Activated CD4-positive, alpha-beta T cell treated with anti-CD3 and anti-CD28 coated beads, Interleukin-2, amount 50 U/mL, for 1 hour (primary cell): ENCODE measurements around the gene CAMK4.
"Not testable (repeated sequence)": the region's sequence is repeated elsewhere in the genome, so short reads cannot be mapped to it uniquely, and the experiment has no call there.

Experiments used
- DNase-seq: peaks from one replicate; pipeline ENCODE4 v3.0.0-alpha.2; 2020

Gene CAMK4

DNA sequence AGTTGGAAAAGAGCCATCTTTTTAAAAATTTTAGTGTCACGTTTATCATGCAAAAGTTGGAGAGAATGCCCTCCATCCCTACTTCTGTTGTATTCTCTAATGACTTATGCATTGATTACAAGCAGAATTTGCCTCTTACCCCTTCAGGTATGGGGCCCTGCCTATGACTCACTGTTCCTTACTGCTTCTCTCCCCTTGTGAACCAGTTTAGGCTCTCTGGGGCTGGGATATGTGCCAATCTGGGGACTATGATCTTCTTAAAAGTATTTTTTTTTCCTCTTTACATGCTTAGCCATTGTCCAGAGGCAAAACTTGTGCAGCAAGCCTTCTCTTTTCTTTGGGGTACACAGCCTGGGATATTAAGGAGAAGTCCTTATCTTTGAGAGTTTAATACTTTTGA, 37.4 kb downstream of the CAMK4 start:
- DNase-seq = no peak

DNA sequence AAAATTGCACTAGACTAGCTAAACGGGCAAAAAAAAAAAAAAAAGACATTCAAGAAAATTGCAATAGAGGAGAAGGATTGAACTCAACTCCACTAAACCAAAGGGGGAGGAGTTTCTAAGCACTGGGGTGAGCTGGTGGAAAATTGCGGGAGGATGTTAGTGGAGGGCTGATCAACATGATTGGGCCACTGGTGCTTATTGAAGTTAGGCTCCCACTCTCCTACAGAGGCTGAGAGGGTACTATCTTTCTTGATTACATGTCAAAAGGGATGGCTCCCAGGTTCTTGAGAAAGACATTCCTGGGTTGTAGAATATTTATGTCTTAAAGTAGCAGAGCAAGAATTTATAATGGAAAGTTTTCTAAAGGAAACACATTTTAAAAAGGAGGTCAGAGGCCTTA, 38.0 kb downstream of the CAMK4 start:
- DNase-seq = no peak

DNA sequence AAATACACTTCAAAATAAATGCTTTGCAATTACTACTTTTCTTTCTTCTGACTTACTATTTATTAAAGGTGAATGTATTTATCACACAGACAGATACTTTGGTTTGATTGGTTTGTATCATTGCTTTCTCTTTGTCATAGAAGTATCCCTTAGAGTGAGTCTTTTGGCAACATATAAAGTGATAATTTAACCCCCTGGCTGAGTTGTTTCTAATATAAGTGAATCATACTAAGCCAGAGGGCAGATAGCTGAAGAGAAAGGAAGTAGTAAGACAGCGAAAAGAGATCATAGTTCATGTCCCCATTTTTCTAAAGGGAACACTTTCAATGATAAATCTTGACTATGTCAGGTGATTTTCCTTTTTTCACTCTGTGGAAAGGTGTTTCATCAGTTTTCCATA, 38.6 kb downstream of the CAMK4 start:
- DNase-seq = no peak

DNA sequence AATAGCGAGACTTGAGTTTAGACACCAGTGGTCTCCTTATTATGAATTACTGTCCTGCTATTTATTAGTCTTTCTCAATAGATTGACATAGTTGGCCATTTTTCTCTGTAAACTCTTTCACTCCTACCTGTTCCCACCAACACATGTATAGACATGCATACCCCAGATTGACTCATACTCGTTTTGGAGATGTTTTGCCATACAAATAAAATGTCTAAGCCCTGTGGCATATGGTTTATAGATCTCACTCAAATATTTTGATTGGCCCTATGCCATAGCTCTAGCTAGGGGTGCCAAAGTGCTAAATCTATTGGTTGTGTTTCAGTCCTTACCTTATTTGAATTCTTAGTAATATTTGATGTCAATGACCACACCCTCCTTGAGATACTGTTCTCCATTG, 42.3 kb downstream of the CAMK4 start:
- DNase-seq = no peak

DNA sequence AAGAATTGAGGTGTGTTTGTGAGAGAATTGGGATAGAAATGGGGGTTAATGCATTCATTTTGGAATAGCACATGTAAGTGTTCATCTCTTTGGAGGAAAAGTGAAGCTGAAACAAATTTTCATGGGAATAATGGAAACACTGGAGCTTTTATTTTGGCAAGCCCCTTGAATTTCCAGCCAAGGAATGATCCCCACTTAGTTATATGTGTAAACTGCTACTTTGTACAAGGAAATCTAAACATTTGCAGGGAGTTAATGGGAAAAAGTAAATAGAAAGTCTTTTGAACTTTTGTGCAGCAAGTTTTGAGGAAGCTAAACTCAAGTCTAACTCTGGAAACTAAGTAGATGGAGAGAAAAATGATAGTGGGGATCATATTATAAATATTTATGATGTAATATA, 44.1 kb downstream of the CAMK4 start:
- no peak for DNase-seq

DNA sequence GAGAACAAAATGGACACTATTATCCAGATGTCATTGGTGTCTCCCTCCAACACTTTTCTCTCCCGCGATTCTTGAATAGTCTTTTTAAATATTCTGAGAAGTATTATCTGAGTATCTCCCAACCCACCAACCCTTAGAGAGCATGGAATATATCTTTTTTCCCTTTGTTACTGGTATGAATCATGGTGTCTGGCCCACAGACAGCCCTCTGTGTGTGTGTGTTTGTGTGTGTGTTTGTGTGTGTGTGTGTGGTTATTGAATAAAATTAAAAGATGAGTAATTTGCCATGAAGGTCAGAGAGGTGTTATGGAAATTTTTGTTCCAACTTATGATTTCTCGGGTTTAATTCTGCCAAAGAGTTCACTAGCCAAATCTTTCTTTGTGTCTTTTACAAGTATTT, 47.7 kb downstream of the CAMK4 start:
- DNase-seq = no peak

DNA sequence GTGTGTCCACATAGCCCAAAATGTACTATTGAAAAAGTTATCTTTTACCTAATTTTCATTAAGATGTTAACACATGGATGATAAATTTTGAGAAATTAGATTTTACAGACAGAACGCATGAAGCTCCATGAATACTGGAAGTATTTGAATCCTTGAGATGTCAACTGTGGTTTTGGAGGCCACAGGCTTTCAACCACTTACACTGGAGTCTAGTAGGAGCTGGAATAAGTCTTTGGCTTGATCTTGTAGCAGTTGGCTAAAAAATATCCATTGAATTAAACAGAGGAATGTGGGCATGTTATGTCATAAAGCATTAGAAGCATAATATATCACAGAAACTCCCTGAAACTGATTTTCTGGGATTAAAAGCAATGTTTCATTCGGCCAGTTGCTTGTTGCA, 52.9 kb downstream of the CAMK4 start:
- DNase-seq = no peak

DNA sequence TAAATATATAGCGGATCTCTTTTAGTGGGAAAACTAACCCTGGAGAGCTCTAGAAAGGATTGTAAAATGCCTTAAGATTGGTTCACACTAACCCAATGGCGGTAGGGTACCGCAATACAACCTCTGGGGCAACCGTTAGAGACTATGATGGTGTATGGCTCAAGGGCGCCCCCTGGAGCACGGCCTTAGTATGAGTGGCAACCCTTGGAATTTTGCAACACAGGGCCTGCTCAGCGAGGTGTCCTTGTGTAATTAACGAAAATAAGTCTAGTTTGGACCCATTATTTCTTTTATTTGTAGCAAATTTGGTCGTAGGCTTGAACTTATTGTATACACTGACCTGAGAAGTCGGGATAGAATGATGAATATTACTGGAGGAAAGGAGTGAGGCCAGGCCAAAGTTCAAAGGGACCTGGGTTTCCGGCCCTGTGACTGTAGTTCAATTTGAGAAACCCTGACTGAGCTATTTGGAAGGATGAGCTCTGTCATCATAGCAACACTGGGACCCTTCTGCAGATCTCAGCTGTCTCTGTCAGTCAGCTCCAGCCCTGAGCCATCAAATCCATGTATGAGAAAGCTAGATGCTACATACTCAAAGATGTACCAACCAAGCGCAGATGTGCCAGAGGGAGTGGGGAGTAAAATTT, 54.8 kb downstream of the CAMK4 start:
- DNase-seq = peak; percentile 93

DNA sequence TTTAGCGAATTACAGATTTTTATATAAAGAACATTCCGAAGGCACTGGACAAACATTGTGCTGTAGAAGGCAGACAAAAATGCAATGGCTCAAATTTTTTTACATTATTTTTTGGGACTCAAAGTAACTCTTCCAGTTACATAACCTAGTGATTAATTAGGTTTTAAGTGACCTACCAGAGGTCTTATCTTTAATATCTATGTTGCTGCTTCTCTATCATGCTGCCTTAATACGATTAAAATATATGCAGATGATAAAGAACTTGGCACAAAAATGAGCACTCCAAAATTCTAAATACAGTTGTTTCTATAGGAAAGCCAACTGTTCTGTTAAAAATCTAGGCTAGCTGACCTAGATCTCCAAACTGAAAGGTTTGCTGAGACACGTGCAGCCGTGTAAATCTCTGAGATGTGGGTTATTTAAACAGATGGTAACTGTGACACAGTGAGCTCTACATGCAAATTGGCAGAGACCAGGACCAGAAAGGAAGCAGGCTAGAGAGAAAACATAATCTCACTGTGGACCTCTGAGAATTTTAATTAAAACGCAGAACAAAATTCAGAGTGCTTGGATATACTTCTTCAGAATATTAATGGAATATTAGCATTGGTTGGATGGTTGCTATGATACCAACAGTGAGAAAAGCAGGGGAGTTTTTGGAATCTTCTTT, 56.2 kb downstream of the CAMK4 start:
- DNase-seq = no peak

DNA sequence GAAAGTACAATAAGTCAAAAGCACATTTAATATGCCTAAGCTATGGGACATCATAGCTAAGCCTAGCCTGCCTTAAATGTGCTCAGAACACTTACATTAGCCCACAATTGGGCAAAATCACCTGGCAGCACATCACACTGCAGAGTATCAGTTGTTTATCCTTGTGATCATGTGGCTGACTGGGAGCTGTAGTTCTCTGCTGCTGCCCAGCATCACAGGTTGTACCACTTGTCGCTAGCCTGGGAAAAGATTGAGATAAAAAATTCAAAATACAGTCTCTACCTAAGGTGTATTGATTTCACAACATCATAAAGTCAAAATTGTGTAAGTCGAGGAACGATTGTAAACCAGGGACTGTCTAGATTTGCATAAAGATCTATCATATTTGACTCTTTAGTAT, 58.6 kb downstream of the CAMK4 start:
- DNase-seq = no peak

DNA sequence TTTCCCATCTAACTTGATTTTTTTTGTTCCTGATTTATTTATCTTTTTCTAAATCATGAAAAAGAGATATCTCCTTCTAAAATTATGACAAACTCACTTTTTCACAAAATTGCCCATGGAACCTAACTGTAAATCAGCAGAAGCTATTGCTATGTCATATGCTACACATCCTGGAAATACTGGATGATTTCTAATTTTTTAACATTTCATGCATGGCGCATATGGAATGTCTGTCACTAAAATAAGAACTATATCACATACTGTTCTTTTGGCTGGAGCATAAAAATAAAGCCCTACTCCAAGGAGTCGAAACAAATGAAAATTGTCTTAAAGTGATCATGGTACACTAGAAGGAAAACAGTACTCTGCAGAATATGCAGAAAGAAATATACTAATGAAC, 60.6 kb downstream of the CAMK4 start:
- DNase-seq = no peak

DNA sequence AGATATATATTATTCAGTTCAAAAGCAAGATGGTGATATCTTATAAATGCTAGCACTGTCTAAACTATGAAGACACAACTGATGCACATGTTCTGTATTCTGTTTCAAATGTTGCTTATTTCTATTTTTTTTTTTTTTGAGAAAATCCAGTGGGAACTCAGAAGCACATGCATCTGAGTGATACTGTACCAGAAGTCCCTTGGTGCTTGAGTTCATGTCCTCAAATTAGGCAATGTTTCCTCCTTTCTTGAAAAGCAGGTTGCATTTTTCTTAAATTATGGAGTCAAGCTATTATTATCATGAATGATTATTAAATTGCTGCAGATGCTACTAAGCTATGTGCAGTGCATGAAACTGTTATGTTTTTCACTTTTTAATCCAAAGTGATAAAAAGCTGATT, 70.4 kb downstream of the CAMK4 start:
- no peak for DNase-seq

DNA sequence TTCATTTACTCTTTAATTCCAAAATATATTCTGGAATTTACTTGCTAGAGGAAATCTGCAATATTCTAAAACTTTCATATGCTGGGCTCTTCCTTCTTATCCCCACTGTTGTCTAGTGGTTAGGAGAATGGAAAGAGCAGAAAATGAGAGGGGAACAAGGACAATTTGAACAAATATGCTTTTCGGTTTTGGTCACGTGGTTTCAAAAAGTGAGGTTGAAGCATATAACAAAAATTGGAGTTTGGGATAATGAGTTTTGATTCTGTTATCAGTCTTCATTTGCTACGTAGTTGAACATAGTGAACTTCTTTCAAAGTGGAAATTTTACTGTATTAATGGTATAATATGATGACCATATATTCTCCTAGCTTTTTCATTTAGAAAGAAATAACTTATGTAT, 71.5 kb downstream of the CAMK4 start:
- DNase-seq = no peak

DNA sequence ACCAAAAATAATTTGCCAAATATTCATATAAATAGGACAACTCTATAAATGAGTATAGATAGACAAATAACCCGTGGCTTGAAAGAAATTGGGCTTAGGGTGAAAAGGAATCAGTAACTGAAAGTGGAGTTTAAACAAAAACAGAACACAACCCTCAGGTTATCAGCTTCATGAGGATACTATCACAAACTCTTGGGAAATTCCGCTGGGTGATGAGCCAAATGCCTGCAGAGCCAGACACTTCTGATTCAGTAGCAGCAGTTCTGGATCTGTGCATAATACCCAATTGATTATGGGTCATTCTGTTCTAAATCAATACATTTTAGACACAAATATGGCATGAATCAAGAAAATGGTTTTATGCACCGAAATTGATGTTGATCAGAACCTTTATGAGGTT, 72.4 kb downstream of the CAMK4 start:
- no peak for DNase-seq

DNA sequence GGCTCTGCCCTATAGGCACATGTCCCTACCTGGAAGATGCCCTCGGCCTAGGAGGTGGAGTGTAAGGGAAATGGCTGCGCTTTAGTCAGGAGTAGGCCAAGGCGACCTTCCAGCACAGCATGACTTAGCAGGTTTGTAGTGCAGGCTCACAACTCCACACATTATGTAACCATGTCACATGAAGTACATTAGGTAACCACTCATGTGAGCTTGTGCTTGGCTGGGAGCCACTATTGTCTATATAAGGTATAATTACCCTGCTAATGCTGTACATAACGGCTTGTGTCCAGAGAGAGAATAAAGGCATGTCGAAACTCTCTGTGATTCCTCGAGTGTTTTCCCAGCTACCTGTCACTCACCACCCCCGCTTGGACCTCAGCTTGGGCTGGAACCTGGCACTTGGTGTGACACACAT, 74.9 kb downstream of the CAMK4 start:
- no peak for DNase-seq

DNA sequence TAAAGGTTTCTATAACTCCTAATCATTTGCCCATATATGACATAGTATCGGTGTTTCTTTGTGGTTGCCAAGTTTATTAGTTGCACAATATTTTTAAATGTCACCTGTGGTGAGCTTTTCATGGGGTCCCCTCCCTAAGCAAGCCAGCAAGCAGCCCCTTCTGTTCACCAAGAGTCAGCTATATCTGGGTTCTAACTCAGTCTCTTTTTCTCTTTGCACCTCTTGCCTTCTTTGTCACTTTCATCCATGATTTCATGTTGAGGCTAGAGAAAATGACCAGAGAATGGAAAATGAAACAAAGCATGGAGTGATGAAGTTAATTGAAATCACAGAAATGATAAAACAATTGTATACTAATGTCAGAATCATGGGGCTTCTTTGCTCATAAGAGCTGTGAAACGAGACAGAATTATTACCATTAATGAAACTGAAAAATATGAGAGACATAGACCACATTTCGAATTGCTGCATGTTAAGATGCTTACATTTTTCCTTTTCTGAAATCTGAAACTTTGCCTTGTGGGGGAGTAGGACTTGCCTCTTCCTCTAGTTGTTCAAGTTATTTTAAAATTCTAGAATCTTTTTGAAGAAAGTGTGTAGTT, 75.7 kb downstream of the CAMK4 start:
- DNase-seq = no peak

DNA sequence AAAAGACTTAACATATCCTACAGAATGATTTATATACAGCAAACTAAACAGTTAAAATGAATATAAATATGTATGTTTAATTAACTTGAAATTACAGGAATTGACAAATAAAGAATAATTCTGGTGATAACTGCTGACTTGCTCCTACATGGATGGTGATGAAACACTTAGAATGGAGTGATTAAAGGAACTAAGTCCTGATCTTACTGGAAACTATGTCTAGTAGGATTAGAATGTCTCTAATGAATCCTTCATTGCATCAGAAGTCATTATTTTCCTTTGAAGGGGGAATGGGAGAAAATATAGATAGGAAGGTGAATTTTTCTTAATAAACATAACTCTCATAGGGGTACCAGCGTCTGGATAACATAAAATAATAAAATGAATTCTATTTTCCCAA, 77.1 kb downstream of the CAMK4 start:
- DNase-seq = no peak

DNA sequence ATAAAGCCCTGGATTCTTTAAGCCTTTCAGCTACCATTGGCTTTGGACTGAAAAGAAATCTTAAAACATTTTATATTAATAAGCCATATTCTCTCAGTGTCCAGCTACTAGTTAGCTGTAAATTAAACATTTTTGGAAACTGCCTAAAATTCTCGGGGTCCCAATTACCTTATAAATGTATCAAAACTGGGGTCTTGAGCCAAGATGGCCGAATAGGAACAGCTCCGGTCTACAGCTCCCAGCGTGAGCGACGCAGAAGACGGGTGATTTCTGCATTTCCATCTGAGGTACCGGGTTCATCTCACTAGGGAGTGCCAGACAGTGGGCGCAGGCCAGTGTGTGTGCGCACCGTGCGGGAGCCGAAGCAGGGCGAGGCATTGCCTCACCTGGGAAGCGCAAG, 77.9 kb downstream of the CAMK4 start:
- not testable (repeated sequence) for DNase-seq

DNA sequence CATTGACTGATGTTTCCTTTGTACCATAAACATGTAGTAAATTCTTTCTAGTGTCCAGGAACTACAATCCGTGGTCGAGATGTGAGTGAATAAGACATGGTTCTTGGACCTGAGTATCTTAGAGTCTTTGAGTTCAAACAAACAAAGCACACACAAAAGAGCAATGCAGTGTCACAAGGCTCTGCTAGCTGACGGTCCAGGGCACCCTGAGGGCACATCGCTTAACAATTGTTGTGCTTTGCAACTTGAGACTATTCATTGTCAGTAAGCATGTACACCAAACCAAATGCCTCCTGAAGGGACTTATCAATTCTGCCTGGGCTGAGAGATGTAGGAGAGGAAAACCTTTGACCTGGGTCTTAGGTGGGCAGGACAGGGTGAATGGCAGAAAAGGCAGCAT, 84.8 kb downstream of the CAMK4 start:
- no peak for DNase-seq

DNA sequence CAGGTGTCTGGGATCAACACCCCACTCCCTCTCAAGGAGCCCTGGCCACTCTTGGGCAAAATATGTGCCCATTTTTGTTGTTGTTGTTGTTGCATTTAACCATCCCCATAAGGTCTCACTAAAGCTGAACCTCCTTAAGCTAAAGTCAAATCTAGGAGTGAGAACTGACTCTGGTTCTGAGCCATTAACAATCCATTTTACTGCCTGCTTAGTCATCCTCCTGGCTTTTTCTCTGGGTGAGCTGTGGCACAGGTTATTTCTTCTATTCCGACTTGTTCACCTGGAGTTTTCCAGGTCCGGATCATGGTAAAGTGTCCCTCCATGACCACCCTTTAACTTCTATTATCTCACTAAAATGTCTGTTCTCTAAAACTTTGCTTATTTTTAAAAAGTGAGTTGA, 85.2 kb downstream of the CAMK4 start:
- no peak for DNase-seq

DNA sequence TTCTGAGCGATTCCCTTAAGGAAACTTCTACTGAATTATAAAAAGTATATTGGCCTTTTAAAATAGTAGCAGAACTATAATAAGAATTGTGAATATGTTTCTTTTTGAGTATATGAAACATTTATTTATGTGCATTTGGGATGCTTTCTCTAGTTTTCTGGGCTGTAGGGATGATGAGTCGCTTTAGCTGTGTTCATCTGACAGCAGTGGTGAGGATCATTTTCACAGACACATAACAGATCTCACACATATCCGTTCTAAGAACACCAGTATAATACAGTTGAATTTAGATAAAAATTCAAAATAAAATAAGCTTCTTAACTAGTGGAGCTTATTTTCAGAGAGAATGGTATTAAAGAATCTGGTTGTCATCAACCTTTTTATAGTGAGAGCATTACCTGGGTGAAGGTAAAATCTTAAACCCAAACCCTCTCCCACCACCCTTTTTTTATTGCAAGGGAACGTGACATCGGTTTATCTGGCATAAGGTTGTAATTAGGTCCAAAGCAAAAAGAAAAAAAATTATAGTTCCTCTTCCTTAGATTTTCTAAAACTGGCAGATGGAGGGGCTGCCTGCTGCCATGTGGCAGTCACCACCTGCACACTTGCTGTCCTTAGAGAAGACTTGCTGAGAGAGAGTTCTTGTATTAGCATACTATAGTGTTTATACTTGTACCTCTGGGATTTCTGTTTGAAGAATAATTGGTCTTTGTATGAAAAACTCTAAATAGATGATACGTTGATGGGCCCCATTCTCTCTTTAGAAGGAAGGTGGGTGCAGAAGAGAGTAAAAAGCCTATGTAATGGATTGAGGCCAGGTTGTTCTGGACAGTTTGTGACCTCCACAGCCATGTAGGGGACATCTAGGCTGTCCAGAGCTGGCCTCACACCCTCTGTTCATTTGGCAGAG, 86.8 kb downstream of the CAMK4 start:
- no peak for DNase-seq

DNA sequence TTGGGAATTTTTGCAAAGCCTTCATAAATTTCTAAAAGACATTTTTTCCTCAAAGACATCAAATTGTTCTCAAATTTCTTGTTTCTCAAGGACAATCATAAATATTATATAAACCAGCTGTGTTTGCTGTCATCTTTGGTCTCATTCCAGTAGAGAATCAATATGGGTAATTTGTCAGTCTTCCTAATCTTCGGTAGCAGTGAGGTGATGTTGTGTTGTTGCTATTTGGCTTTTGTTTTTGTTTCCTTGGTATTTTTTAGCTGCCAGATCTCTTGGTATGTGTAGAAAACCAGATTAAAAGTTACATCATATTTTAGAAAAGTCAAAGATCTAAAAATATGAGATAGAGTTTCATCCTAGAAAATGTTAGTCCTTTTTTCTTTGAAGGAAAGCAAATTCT, 87.5 kb downstream of the CAMK4 start:
- DNase-seq = no peak

DNA sequence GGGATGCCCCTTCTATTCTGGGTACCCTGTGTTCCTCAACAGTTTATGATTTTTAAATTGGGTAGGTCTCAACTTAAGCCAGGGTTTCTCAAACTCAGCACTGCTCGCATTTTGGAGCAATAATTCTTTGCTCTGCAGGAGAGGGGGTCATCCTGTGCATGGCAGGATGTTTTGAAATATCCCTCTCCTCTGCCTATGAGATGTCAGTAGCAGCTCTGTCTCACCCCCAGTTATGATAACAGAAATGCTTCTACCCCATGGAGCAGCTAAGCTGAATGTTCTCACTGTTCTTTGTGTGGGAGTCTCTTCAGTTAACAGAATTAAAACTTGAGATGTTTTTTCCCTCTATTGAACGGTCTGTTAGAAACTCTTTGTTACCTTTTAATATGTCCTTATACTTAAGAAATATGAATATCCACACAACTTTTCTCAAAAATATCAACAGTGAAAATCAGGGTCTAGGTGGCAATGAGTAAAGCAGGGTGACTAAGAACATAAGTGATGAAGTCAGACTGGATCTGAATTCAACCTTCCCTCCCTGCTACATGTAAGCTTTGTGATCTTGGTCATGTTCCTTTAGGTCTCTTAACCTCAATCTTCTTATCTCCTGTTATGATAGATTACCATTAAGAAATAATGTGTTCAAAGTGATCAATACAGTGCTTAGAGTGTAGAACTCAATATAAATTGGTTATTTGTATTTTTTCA, 89.0 kb downstream of the CAMK4 start:
- no peak for DNase-seq
